Ovary (tissue), 10 donors: ENCODE measurements around the gene ZFYVE26. TPM values are rescaled to one million over a fixed set of nuclear protein-coding genes. Genes with fewer than 3 reads are reported as not detected.

ENCODE experiments used
- DNase-seq, 5 donors: peaks; one replicate each; pipeline ENCODE4 v3.0.0-alpha.2; 2019 to 2020
- H3K27ac ChIP-seq, 2 donors: fragments of 200-600 bp; one replicate each; pipeline versions ENCODE4 v1.5.1 to v1.8.0; 2019 to 2022
- H3K27me3 ChIP-seq: fragments of 200-600 bp; one replicate; pipeline ENCODE4 v1.8.0; 2022
- H3K36me3 ChIP-seq: fragments of 200-600 bp; sonication (generic); one replicate; pipeline ENCODE4 v1.5.1; 2019
- H3K4me1 ChIP-seq: one replicate; pipeline ENCODE4 v1.8.1; 2013; ENCODE audit warnings: mild to moderate bottlenecking, moderate library complexity; ENCODE audit not compliant: insufficient read depth
- H3K4me3 ChIP-seq: fragments of 200-600 bp; sonication (generic); one replicate; pipeline ENCODE4 v1.5.1; 2017
- H3K9me3 ChIP-seq, 2 donors: fragments of 200-600 bp in 1 of 2; sonication (generic) in 1 of 2; one replicate each; pipeline versions ENCODE4 v1.5.1 to v1.8.1; 2013 to 2019; ENCODE audit warnings: mild to moderate bottlenecking in 1 of 2, moderate library complexity in 1 of 2
- CTCF ChIP-seq, 3 donors: fragments of 450-650 bp in 2 of 3; fragments of 200-600 bp in 1 of 3; IDR thresholded peaks; one replicate each; pipeline versions ENCODE4 v1.5.1 to v1.8.0; 2016 to 2022; ENCODE audit warnings: antibody characterized with exemption in 3 of 3, mild to moderate bottlenecking in 1 of 3
- EP300 ChIP-seq: sonication (generic); formaldehyde crosslinking; IDR thresholded peaks from one replicate; pipeline ENCODE4 v1.6.1; 2017; ENCODE audit warnings: antibody characterized with exemption
- POLR2A ChIP-seq: fragments of 450-650 bp; IDR thresholded peaks from one replicate; pipeline ENCODE4 v1.6.1; 2017; ENCODE audit warnings: antibody characterized with exemption, mild to moderate bottlenecking, moderate library complexity
- WGBS, 3 donors: extraction: QIAGEN DNeasy Blood & Tissue Kit in 1 of 3; methylation state at CpG; one replicate each; pipeline versions ENCODE4 v1.1.5 to v1.1.7; 2013 to 2017; 5-methylcytosine and 5-hydroxymethylcytosine counted together
- intact Hi-C, 4 donors: fragments of 100-400 bp; cut with DNase I; formaldehyde crosslinking; loops; one replicate each; pipeline versions ENCODE4 v1.11.0 to v1.15.1; 2022 to 2023
- long read RNA-seq, 3 donors: library from polyadenylated mRNA in 2 of 3; unstranded in 2 of 3; transcript quantifications; one replicate each; pipeline ENCODE4 v2.0.0 and lab custom pipeline, GENCODE V29; 2021 to 2026
- polyA plus RNA-seq, 2 donors: library from polyadenylated mRNA; stranded (reverse); fragments of 200-250 nt in 1 of 2; fragments of 350-450 nt in 1 of 2; fragmentation: Illumina TruSeq in 1 of 2; extraction: RNeasy Lipid Tissue Mini Kit (QIAGEN cat#74804) in 1 of 2; gene quantifications; one replicate each; pipeline ENCODE4 v1.2.3, GENCODE V29; 2013 to 2014
- total RNA-seq, 7 donors: library from RNA; depleted of rRNA in 2 of 7; stranded (reverse); fragments of >200 nt in 2 of 7; fragmentation: NEBNext Ultra II Directional in 3 of 7; extraction: Animal tissue kit (Norgen Biotek cat#: 25700) in 3 of 7; gene quantifications; one replicate each; pipeline versions ENCODE4 v1.1.0 to v1.2.4, GENCODE V29; 2016 to 2023
- donor health status: DM: no; HTN: no; CAD: no; lungs with moderate emphysema.
- donor health status: DM: no; HTN: no; CAD: no.
- donor health status: Bipolar disorder and iron deficiency.
- donor health status: DM: yes; HTN: yes; CAD: no.
- donor health status: DM: no; HTN: no; CAD: no.
- donor health status: DM: yes; HTN: yes; CAD: no.

ZFYVE26 gene
- 10 to 100 TPM; 16.1 to 27.0 (median 20.3) TPM for total RNA-seq
- polyA plus RNA-seq: 10 to 100 TPM in 1 of 2 donors, 1 to 10 TPM in 1; 6.1 to 22.2 TPM
- long read RNA-seq, donor 1, partial matches to known transcripts: 4 of 5 reads
- long read RNA-seq, donor 1, other reads (novel, unspliced or antisense): 1 of 5 reads
- long read RNA-seq, donor 2, partial matches to known transcripts: 6 of 6 reads
- long read RNA-seq, donor 2, other reads (novel, unspliced or antisense): 0 of 6 reads
- long read RNA-seq, donor 3, partial matches to known transcripts: 7 of 10 reads
- long read RNA-seq, donor 3, other reads (novel, unspliced or antisense): 3 of 10 reads

GRCh38 chr14:67816326-67817002, at the start of gene ZFYVE26:
Gene ZFYVE26, minus strand, starts transcription at chr14:67816590. Its CDS starts 627 bp downstream, at chr14:67815963.
- no peaks in the 10 kb centered on the region for H3K36me3 ChIP-seq
- H3K9me3 ChIP-seq: no peaks in the 10 kb centered on the region
- peak within 1 kb of the TSS; percentile 76 for H3K4me3 ChIP-seq
- peak; percentile 86 to 92 (median 88) for DNase-seq
- TF ChIP-seq POLR2A (peak; percentile 42), EP300 (no peak)
- intact Hi-C loops: no loop called here
- 0 to 1% (median 0%) methylated on average over 26 of the region's 26 CpGs for WGBS, 3 donors
- peak within 1 kb of the TSS; percentile 37 to 60 for H3K27ac ChIP-seq
- peaks cover 5% of the 10 kb centered on the region for H3K4me1 ChIP-seq
- no peaks in the 10 kb centered on the region for H3K27me3 ChIP-seq

GRCh38 chr14:67863223-67863622, 46.8 kb upstream of the ZFYVE26 start:
- intact Hi-C loops: no loop called here
- Histone ChIP-seq H3K4me1 (peaks cover 2% of the 10 kb centered on the region), H3K27me3 (no peaks in the 10 kb centered on the region), H3K4me3 (no peak overlapping the region), H3K27ac (no peak overlapping the region), H3K9me3 (no peaks in the 10 kb centered on the region), H3K36me3 (no peaks in the 10 kb centered on the region)
- TF ChIP-seq EP300: no peak
- no peak for TF ChIP-seq CTCF (IDR thresholded peaks at IDR 0.05)
- TF ChIP-seq POLR2A: no peak
- DNase-seq: no peak
- WGBS, 3 donors: 92 to 100% (median 96%) methylated on average over 2 of the region's 2 CpGs

- Histone ChIP-seq H3K4me1 (peaks cover 2% of the 10 kb centered on the region), H3K36me3 (no peaks in the 10 kb centered on the region), H3K27ac (no peak overlapping the region), H3K27me3 (no peaks in the 10 kb centered on the region), H3K4me3 (no peak overlapping the region), H3K9me3 (no peaks in the 10 kb centered on the region)
- intact Hi-C loops: no loop called here
- 92 to 100% (median 94%) methylated on average over 1 of the region's 1 CpG for WGBS, 3 donors
- no peak for DNase-seq
- TF ChIP-seq EP300 (no peak), CTCF (IDR thresholded peaks at IDR 0.05) (no peak), POLR2A (no peak)
Measured at GRCh38 chr14:67859169-67859749, 42.9 kb upstream of the ZFYVE26 start.

- no peaks in the 10 kb centered on the region for H3K36me3 ChIP-seq
- DNase-seq: no peak
- no peak overlapping the region for H3K4me3 ChIP-seq
- peaks cover 2% of the 10 kb centered on the region for H3K4me1 ChIP-seq
- WGBS, 3 donors: 88 to 95% (median 91%) methylated on average over 20 of the region's 20 CpGs
- no peaks in the 10 kb centered on the region for H3K9me3 ChIP-seq
- no peaks in the 10 kb centered on the region for H3K27me3 ChIP-seq
- intact Hi-C loops: no loop called here
- no peak overlapping the region for H3K27ac ChIP-seq
- TF ChIP-seq CTCF (IDR thresholded peaks at IDR 0.05) (no peak), POLR2A (no peak), EP300 (no peak)
Measured at GRCh38 chr14:67857778-67858350, 41.5 kb upstream of the ZFYVE26 start.
